Right lobe of liver (tissue), 6 donors: ENCODE results near the gene ST6GALNAC4. TPM values are rescaled to one million over a fixed set of nuclear protein-coding genes. Genes with fewer than 3 reads are reported as not detected.

Source experiments
- ATAC-seq, 4 donors: fragments of 200-7000 bp; cut with Tn5 transposase; one replicate each; pipeline ENCODE4 v1.9.1; 2020; ENCODE audit warnings: mild to moderate bottlenecking in 4 of 4, moderate library complexity in 4 of 4
- DNase-seq, 3 donors: peaks; one replicate each; pipeline ENCODE4 v3.0.0-alpha.2; 2020
- H3K27ac ChIP-seq, 3 donors: fragments of 200-600 bp; one replicate each; pipeline ENCODE4 v1.8.0; 2022
- H3K27me3 ChIP-seq, 2 donors: fragments of 200-600 bp; one replicate each; pipeline ENCODE4 v1.8.0; 2022
- H3K36me3 ChIP-seq, 4 donors: fragments of 200-600 bp; sonication (generic) in 1 of 4; one replicate each; pipeline versions ENCODE4 v1.5.1 to v1.8.0; 2017 to 2022; ENCODE audit warnings: control low read depth in 1 of 4
- H3K4me1 ChIP-seq, 4 donors: fragments of 200-600 bp; sonication (generic) in 1 of 4; one replicate each; pipeline versions ENCODE4 v1.5.1 to v1.8.0; 2017 to 2022; ENCODE audit warnings: control low read depth in 1 of 4
- H3K4me3 ChIP-seq, 3 donors: fragments of 200-600 bp; one replicate each; pipeline ENCODE4 v1.8.0; 2022
- H3K9me3 ChIP-seq, 4 donors: fragments of 200-600 bp; sonication (generic) in 1 of 4; one replicate each; pipeline versions ENCODE4 v1.5.1 to v1.8.0; 2017 to 2022; ENCODE audit warnings: control low read depth in 1 of 4
- CTCF ChIP-seq, 4 donors: fragments of 200-600 bp in 3 of 4; fragments of 450-650 bp in 1 of 4; IDR thresholded peaks; one replicate each; pipeline versions ENCODE4 v1.5.1 to v1.8.0; 2016 to 2022; ENCODE audit warnings: antibody characterized with exemption in 4 of 4, mild to moderate bottlenecking in 2 of 4
- POLR2A ChIP-seq: fragments of 450-650 bp; IDR thresholded peaks from one replicate; pipeline ENCODE4 v1.6.1; 2017; ENCODE audit warnings: antibody characterized with exemption, mild to moderate bottlenecking
- WGBS: methylation state at CpG from one replicate; pipeline ENCODE4 v1.1.6; 2018; ENCODE audit warnings: low coverage, low lambda C conversion rate; ENCODE audit not compliant: insufficient coverage; ENCODE audit errors: missing lambda C conversion rate; 5-methylcytosine and 5-hydroxymethylcytosine counted together
- intact Hi-C, 2 donors: fragments of 100-400 bp; cut with DNase I; formaldehyde crosslinking; loops; one replicate each; pipeline versions ENCODE4 v1.11.2 to v1.14.1; 2022
- total RNA-seq, 6 experiments: library from RNA; depleted of rRNA in 2 of 6; stranded (reverse); fragments of >200 nt in 2 of 6; fragmentation: NEBNext Ultra II Directional in 3 of 6; extraction: Animal tissue kit (Norgen Biotek cat#: 25700) in 3 of 6; gene quantifications; one replicate each; pipeline versions ENCODE4 v1.1.0 to v1.2.4, GENCODE V29; 2016 to 2023
- donor health status: DM: no; HTN: yes; CAD: no.
- donor health status: DM: no; HTN: no; CAD: no.
- donor health status: DM: no; HTN: no; CAD: no.
- donor health status: DM: no; HTN: yes; CAD: no.
- donor health status: DM: no; HTN: yes; CAD: no.

Gene ST6GALNAC4
- total RNA-seq, 6 experiments from 2014 or later = 3.2 to 23.8 (median 11.2) TPM

DNA sequence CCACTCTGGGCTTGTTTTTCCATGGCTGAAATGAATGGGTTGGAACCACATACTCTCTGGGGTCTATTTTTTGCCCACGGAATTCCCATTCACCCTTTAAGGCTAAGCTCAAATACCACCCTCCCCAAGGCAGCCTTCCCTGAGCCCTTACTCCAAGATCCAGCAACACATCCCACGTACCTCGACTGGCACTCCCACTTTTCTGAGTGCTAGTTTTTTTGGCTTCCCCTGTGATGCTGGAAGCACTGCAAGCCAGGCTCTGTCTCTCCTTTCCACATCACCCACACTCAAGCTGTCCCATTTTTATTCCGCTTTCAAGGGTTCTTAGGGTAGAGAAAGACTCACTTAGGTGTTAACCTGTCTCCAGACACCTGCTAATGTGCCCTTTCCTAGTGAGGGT lies 23.4 kb downstream of the ST6GALNAC4 start:
- ATAC-seq (no peak), DNase-seq (no peak)
- Histone ChIP-seq H3K36me3 (peaks cover 0 to 61% (median 38%) of the 10 kb centered on the region in 4 donors), H3K4me3 (no peak overlapping the region), H3K27me3 (no peaks in the 10 kb centered on the region), H3K27ac (no peak overlapping the region), H3K9me3 (no peaks in the 10 kb centered on the region), H3K4me1 (peaks cover 0 to 21% (median 9%) of the 10 kb centered on the region in 4 donors)
- whole genome bisulfite sequencing = 100% methylated on average over 3 of the region's 4 CpGs
- TF ChIP-seq CTCF (IDR thresholded peaks at IDR 0.05) (no peak), POLR2A (no peak)
- intact Hi-C loops = no loop called here

- Histone ChIP-seq H3K9me3 (no peaks in the 10 kb centered on the region), H3K27ac (no peak overlapping the region), H3K27me3 (no peaks in the 10 kb centered on the region), H3K4me1 (peaks cover 0 to 17% (median 7%) of the 10 kb centered on the region in 4 donors), H3K36me3 (peaks cover 0 to 65% (median 40%) of the 10 kb centered on the region in 4 donors), H3K4me3 (no peak overlapping the region)
- TF ChIP-seq CTCF (IDR thresholded peaks at IDR 0.05) (no peak), POLR2A (no peak)
- intact Hi-C loops = no loop called here
- DNase-seq = no peak
- 92% methylated on average over 6 of the region's 6 CpGs for WGBS
- no peak for ATAC-seq
These were observed 24.0 kb downstream of the ST6GALNAC4 start for GRCh38 chr9:127892831-127893230.

DNA sequence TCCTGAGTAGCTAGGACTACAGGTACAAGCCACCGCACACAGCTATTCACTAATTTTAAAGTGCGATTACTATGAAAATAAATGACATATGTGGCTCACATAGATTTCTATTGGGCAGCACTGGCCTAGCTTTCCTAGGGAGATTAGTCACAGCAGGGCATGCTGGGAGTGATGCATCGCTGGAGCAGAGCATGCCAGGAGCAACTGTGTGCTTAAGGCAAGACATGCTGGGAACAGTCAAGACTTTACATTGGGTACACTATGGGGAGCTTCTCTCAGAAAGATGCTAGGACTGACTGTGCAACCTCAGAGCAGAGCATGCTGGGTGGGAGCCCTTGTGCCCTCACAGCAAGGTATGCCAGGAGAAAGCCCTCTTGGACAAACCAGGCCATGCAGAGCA lies 26.8 kb downstream of the ST6GALNAC4 start:
- TF ChIP-seq POLR2A (no peak), CTCF (IDR thresholded peaks at IDR 0.05) (no peak)

GRCh38 chr9:127887792-127888191 lies 29.0 kb downstream of the ST6GALNAC4 start:
- DNase-seq (no peak), ATAC-seq (no peak)
- WGBS = 93% methylated on average over 2 of the region's 2 CpGs
- Histone ChIP-seq H3K27ac (no peak overlapping the region), H3K4me1 (no peaks in the 10 kb centered on the region), H3K9me3 (no peaks in the 10 kb centered on the region), H3K36me3 (peaks cover 6 to 57% (median 26%) of the 10 kb centered on the region in 4 donors), H3K27me3 (no peaks in the 10 kb centered on the region), H3K4me3 (no peak overlapping the region)
- TF ChIP-seq CTCF (IDR thresholded peaks at IDR 0.05) (no peak), POLR2A (no peak)
- intact Hi-C loops = no loop called here

More for the DNA sequence above, 26.8 kb downstream of the ST6GALNAC4 start:
- H3K4me1 ChIP-seq = no peaks in the 10 kb centered on the region
- no peak overlapping the region for H3K27ac ChIP-seq
- no peaks in the 10 kb centered on the region for H3K9me3 ChIP-seq
- H3K36me3 ChIP-seq = peaks cover 6 to 75% (median 45%) of the 10 kb centered on the region in 4 donors
- H3K4me3 ChIP-seq = no peak overlapping the region
- ATAC-seq (no peak), DNase-seq (no peak)
- 97% methylated on average over 3 of the region's 3 CpGs for WGBS
- H3K27me3 ChIP-seq = no peaks in the 10 kb centered on the region
- intact Hi-C loops = no loop called here
